ENCODE results near the gene LRRFIP2. TPM values are rescaled to one million over a fixed set of nuclear protein-coding genes. Genes with fewer than 3 reads are reported as not detected.

LRRFIP2 gene
- total and polyA plus RNA-seq, 2 of the 4 experiments (the other 2 are of a cell fraction): 20.6 to 31.0 TPM

DNA sequence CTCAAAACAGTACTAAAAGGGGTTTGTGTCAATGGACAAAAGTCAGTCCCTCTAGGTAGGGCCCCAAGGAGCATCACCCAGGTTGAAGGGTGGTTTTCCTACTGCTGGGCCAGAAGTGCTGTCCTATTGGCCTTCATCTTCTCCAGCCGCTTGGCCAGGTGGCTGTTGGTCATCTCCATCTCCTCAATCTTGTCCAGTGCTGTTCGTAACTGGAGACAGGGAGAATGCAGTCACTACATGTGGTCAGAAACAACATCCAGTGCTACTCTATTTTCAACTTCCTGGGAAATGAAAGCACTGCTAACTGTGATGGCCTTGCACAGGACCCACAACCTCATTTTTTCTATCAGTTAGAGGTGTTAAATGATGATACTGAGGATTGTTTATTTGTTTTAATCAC lies 120.6 kb downstream of the LRRFIP2 start:
- BruUV-seq (replicated peaks): TSS peak; percentile 84
- H2BK5ac ChIP-seq (ENCODE audit: low read depth, low read length, poor library complexity, severe bottlenecking): no peak overlapping the region
- H3K27ac ChIP-seq (ENCODE audit: insufficient read depth, low read length): no peak overlapping the region
- 0 out of 2 replicates have a peak overlapping the region, but pooled peaks have one; percentile 10 for H3K14ac ChIP-seq (replicated peaks; ENCODE audit: low read depth, low read length)
- no peak overlapping the region for H3K9ac ChIP-seq (ENCODE audit: low read depth, low read length)
- no peak overlapping the region for H3K4me3 ChIP-seq (ENCODE audit: insufficient read depth, low read depth, low read length)
- no peak overlapping the region for H2BK20ac ChIP-seq (ENCODE audit: low read depth, low read length)
- no peak overlapping the region for H3K18ac ChIP-seq (ENCODE audit: low read depth, low read length)
- DNase-seq: no peak
- POLR2A ChIA-PET (ENCODE audit: unreplicated experiment): no interaction called here
- H3K56ac ChIP-seq (ENCODE audit: extremely low read depth, insufficient read depth, low read length): no peak overlapping the region
- in situ Hi-C loops (cut with MboI; ENCODE audit: low sequenced_read_pairs) (no loop called here), intact Hi-C loops (cut with micrococcal nuclease) (no loop called here), dilution Hi-C loops (cut with HindIII; ENCODE audit: low sequenced_read_pairs, unreplicated experiment) (no loop called here)
- no peak overlapping the region for H3K4me2 ChIP-seq (ENCODE audit: low read depth, low read length)
- no peak overlapping the region for H4K8ac ChIP-seq (ENCODE audit: low read depth in 2 of 2, low read length in 2 of 2)
- peaks cover 19 to 31% of the 10 kb centered on the region in 2 experiments for H3K79me1 ChIP-seq (ENCODE audit: low read depth in 1 of 2, low read length in 2 of 2)
- H2AFZ ChIP-seq (replicated peaks; ENCODE audit: low read length, poor library complexity): no peak overlapping the region
- peaks cover 8% of the 10 kb centered on the region for H3K9me1 ChIP-seq (ENCODE audit: insufficient read depth, low read length)
- H3K36me3 ChIP-seq (ENCODE audit: control insufficient read depth, insufficient read depth, low read length): peaks cover 44% of the 10 kb centered on the region
- ATAC-seq (ENCODE audit: low read depth): no peak
- H4K20me1 ChIP-seq (ENCODE audit: insufficient read depth, low read length): no peaks in the 10 kb centered on the region; the same call in 1 of the 2 replicates
- H3K9me3 ChIP-seq (ENCODE audit: control insufficient read depth, insufficient read depth, low read length): no peaks in the 10 kb centered on the region
- no CpG with 5 or more reads among the region's 2 CpGs for WGBS, 2 experiments (ENCODE audit: extremely low coverage in 2 of 2, insufficient read length in 1 of 2)
- no peak overlapping the region for H3K4ac ChIP-seq (ENCODE audit: low read depth, low read length)
- no peak overlapping the region for H3K23ac ChIP-seq (ENCODE audit: low read depth, low read length)
- no peak overlapping the region for H2BK120ac ChIP-seq (ENCODE audit: low read depth, low read length)
- TF ChIP-seq CHD1 (IDR thresholded peaks at IDR 0.05; ENCODE audit: low read depth, low read length) (no peak), SMC3 (IDR thresholded peaks at IDR 0.05; ENCODE audit: low read depth, low read length) (no peak), NFE2L2 (IDR thresholded peaks at IDR 0.05; ENCODE audit: low read depth, low read length) (no peak), MXI1 (IDR thresholded peaks at IDR 0.05; ENCODE audit: borderline replicate concordance, low read depth, low read length) (no peak), BHLHE40 (IDR thresholded peaks at IDR 0.05; ENCODE audit: low read depth, low read length) (no peak), POLR2A (IDR thresholded peaks at IDR 0.05; ENCODE audit: low read depth, low read length) (no peak)
- no peaks in the 10 kb centered on the region for H3K27me3 ChIP-seq (ENCODE audit: control insufficient read depth, insufficient read depth, low read length)
- H2AK5ac ChIP-seq (ENCODE audit: low read depth, low read length): peak overlapping the region; percentile 7; the same call in 1 of the 2 replicates
- no peak overlapping the region for H4K91ac ChIP-seq (ENCODE audit: insufficient read depth, low read depth, low read length)
- no peak overlapping the region for H2AK9ac ChIP-seq (replicated peaks; ENCODE audit: low read depth, low read length, poor library complexity)
- no peak overlapping the region for H2BK15ac ChIP-seq (ENCODE audit: low read depth, low read length)
- CTCF ChIA-PET: no interaction called here
- peaks cover 13% of the 10 kb centered on the region for H3K4me1 ChIP-seq (ENCODE audit: control insufficient read depth, insufficient read depth, low read length)
- H4K5ac ChIP-seq (ENCODE audit: low read depth, low read length): no peak overlapping the region

Measured in IMR-90 (cell line).